ENCODE measurements around the gene SECISBP2.

SECISBP2 gene

GRCh38 chr9:89404074-89404473 lies 85.8 kb downstream of the SECISBP2 start:
- Histone ChIP-seq H3K4me1 (ENCODE audit: insufficient read depth, low read length) (no peaks in the 10 kb centered on the region), H3K36me3 (ENCODE audit: insufficient read depth, low read length) (no peaks in the 10 kb centered on the region), H3K27me3 (ENCODE audit: insufficient read depth, low read length) (peaks cover 17% of the 10 kb centered on the region), H3K4me3 (ENCODE audit: low read length) (no peak overlapping the region), H2AFZ (ENCODE audit: low read depth, low read length) (no peak overlapping the region), H3K9me3 (ENCODE audit: low read length) (peaks cover 7% of the 10 kb centered on the region)

DNA sequence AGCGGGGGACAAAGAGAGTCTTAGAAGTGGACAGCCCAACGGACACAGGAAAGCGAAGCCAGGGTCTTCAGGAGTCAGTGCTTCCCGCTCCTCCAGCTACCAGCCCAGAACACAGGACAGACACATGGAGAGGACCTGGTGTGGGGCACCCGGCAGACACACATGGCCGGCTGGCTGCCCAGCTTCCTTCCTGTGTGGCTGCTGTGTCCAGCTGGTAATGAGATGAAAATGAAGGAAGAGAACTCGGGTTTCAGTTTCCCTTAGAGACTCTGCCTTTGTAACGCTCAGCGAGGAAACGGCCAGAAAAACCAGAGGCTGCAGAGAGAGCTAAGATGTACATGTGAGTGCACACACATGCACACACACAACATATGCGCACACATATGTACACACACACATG lies 87.5 kb downstream of the SECISBP2 start:
- Histone ChIP-seq H3K36me3 (ENCODE audit: insufficient read depth, low read length) (no peaks in the 10 kb centered on the region), H3K4me3 (ENCODE audit: low read length) (no peak overlapping the region), H3K9me3 (ENCODE audit: low read length) (peaks cover 10% of the 10 kb centered on the region), H3K27me3 (ENCODE audit: insufficient read depth, low read length) (peaks cover 22% of the 10 kb centered on the region), H3K4me1 (ENCODE audit: insufficient read depth, low read length) (no peaks in the 10 kb centered on the region), H2AFZ (ENCODE audit: low read depth, low read length) (no peak overlapping the region)

DNA sequence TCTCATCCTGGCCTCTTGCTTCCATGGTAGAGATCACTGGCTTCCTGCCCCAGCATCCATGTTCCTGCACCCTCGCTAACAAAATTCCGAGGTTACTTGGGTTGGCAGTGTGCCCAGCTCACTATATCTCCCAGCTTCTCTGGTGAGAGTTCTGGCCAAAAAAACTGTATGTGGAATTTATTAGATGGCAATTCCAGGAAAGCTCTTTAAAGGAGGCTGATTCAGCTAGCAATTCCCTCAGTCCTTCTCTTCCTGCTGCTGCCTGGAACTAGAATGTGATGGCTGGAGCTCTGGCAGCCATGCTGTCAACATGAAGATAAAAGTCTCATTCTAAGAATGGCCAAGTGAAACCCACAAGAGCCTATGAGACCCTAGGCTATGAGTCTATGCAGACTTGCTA lies 88.8 kb downstream of the SECISBP2 start:
- H3K9me3 ChIP-seq (ENCODE audit: low read length): peaks cover 10% of the 10 kb centered on the region
- no peaks in the 10 kb centered on the region for H3K36me3 ChIP-seq (ENCODE audit: insufficient read depth, low read length)
- H3K4me1 ChIP-seq (ENCODE audit: insufficient read depth, low read length): peaks cover 7% of the 10 kb centered on the region
- no peak overlapping the region for H3K4me3 ChIP-seq (ENCODE audit: low read length)
- no peak overlapping the region for H2AFZ ChIP-seq (ENCODE audit: low read depth, low read length)
- H3K27me3 ChIP-seq (ENCODE audit: insufficient read depth, low read length): peaks cover 30% of the 10 kb centered on the region

GRCh38 chr9:89408628-89409101 lies 90.4 kb downstream of the SECISBP2 start:
- no peak overlapping the region for H3K4me3 ChIP-seq (ENCODE audit: low read length)
- H3K4me1 ChIP-seq (ENCODE audit: insufficient read depth, low read length): peaks cover 19% of the 10 kb centered on the region
- H2AFZ ChIP-seq (ENCODE audit: low read depth, low read length): no peak overlapping the region
- H3K27me3 ChIP-seq (ENCODE audit: insufficient read depth, low read length): peaks cover 30% of the 10 kb centered on the region
- H3K36me3 ChIP-seq (ENCODE audit: insufficient read depth, low read length): no peaks in the 10 kb centered on the region
- H3K9me3 ChIP-seq (ENCODE audit: low read length): peaks cover 10% of the 10 kb centered on the region

Measured in neuron (in vitro differentiated cells).